HCT116 (cell line): Measurements from ENCODE around the gene OR1L6. TPM values are rescaled to one million over a fixed set of nuclear protein-coding genes. Genes with fewer than 3 reads are reported as not detected.

Source experiments
- ATAC-seq: fragments of 200-7000 bp; cut with Tn5 transposase; 2 replicates; pipeline ENCODE4 v1.9.1; 2020; ENCODE audit warnings: mild to moderate bottlenecking, moderate library complexity
- BruUV-seq: library from RNA; stranded (reverse); fragments of 400-500 nt; replicated peaks from 2 replicates; lab custom pipeline; 2021; lab: Mats Ljungman, UMichigan
- CTCF ChIA-PET: fragments of 300-600 bp; sonication (Branson Sonifier 250); formaldehyde crosslinking; loops from one replicate; lab custom pipeline; 2021; ENCODE audit warnings: antibody characterized with exemption; lab: Charles Lee
- POLR2A ChIA-PET: fragments of 300-600, 350-600 bp; sonication (Branson Sonifier 250); formaldehyde crosslinking; loops from one replicate; lab custom pipeline; 2021; ENCODE audit warnings: antibody characterized with exemption; lab: Charles Lee
- RAD21 ChIA-PET, 2 experiments: fragments of 300-600 bp; sonication (Branson Sonifier 250); formaldehyde crosslinking; loops; one replicate each; lab custom pipeline; 2023; ENCODE audit warnings: low total read pairs in 2 of 2; ENCODE audit not compliant: uncharacterized antibody in 2 of 2, unreplicated experiment in 2 of 2, low non-redundant PET in 1 of 2; lab: Charles Lee
- DNase-seq: peaks from one replicate; pipeline ENCODE4 v3.0.0-alpha.2; 2010; ENCODE audit warnings: low read depth, low spot score
- H2AFZ ChIP-seq: fragments of 200-600 bp; shearing (Covaris generic), sonication (generic); 2 replicates; pipeline ENCODE4 v1.6.1; 2017; ENCODE audit warnings: low read depth, mixed run types, mixed read lengths, antibody characterized with exemption, low read length; ENCODE audit not compliant: poor library complexity, severe bottlenecking
- H3K27ac ChIP-seq: 2 replicates; pipeline ENCODE4 v1.5.1; 2012; ENCODE audit warnings: low read depth, low read length
- H3K27me3 ChIP-seq: fragments of 200-600 bp; sonication (generic); 2 replicates; pipeline ENCODE4 v1.6.1; 2016; ENCODE audit warnings: mixed run types, low read length, mixed read lengths; ENCODE audit not compliant: insufficient read depth
- H3K36me3 ChIP-seq, 2 experiments: fragments of 200-500 bp in 1 of 2; fragments of 200-600 bp in 1 of 2; sonication (Bioruptor generic) in 1 of 2; sonication (generic) in 1 of 2; 2 replicates each; pipeline versions ENCODE4 v1.5.1 to v1.6.1; 2014 to 2016; ENCODE audit warnings: low read length in 2 of 2, inconsistent platforms in 1 of 2, mixed read lengths in 1 of 2, mixed run types in 1 of 2; ENCODE audit not compliant: insufficient read depth in 2 of 2, control insufficient read depth in 1 of 2
- H3K4me1 ChIP-seq, 2 experiments: fragments of 200-600 bp in 1 of 2; sonication (generic) in 1 of 2; 2 replicates each; pipeline versions ENCODE4 v1.5.1 to v1.6.1; 2012 to 2017; ENCODE audit warnings: low read length in 2 of 2, inconsistent platforms in 1 of 2, mild to moderate bottlenecking in 1 of 2, mixed read lengths in 1 of 2, mixed run types in 1 of 2, moderate library complexity in 1 of 2; ENCODE audit not compliant: insufficient read depth in 2 of 2, control insufficient read depth in 1 of 2
- H3K4me2 ChIP-seq: fragments of 200-600 bp; sonication (generic); 2 replicates; pipeline ENCODE4 v1.6.1; 2017; ENCODE audit warnings: mixed run types, low read length, mixed read lengths
- H3K4me3 ChIP-seq, 2 experiments: fragments of 200-600 bp in 1 of 2; sonication (generic) in 1 of 2; replicated peaks in 1 of 2; 2 replicates each; pipeline ENCODE4 v1.5.1; 2011 to 2016; ENCODE audit warnings: low read length in 2 of 2, control low read depth in 1 of 2, low read depth in 1 of 2, mild to moderate bottlenecking in 1 of 2, mixed read lengths in 1 of 2, mixed run types in 1 of 2
- H3K79me2 ChIP-seq: fragments of 200-600 bp; sonication (generic); 2 replicates; pipeline ENCODE4 v1.6.1; 2017; ENCODE audit warnings: mild to moderate bottlenecking, mixed run types, low read length, moderate library complexity, mixed read lengths; ENCODE audit not compliant: insufficient read depth
- H3K9ac ChIP-seq: fragments of 200-600 bp; sonication (generic); 2 replicates; pipeline ENCODE4 v1.6.1; 2016; ENCODE audit warnings: low read length, mixed read lengths
- H3K9me2 ChIP-seq: fragments of 200-600 bp; sonication (generic), shearing (Covaris generic); 2 replicates; pipeline ENCODE4 v1.6.1; 2017; ENCODE audit warnings: mixed run types, mild to moderate bottlenecking, moderate library complexity; ENCODE audit not compliant: insufficient read depth
- H3K9me3 ChIP-seq, 2 experiments: fragments of 200-500 bp in 1 of 2; fragments of 200-600 bp in 1 of 2; sonication (Bioruptor generic) in 1 of 2; sonication (generic) in 1 of 2; 2 replicates each; pipeline ENCODE4 v1.6.1; 2014 to 2017; ENCODE audit warnings: low read length in 2 of 2, mixed read lengths in 2 of 2, inconsistent platforms in 1 of 2, low read depth in 1 of 2, mild to moderate bottlenecking in 1 of 2, mixed run types in 1 of 2, moderate library complexity in 1 of 2; ENCODE audit not compliant: control insufficient read depth in 1 of 2, insufficient read depth in 1 of 2
- H4K20me1 ChIP-seq: fragments of 200-600 bp; sonication (generic), shearing (Covaris generic); 2 replicates; pipeline ENCODE4 v1.6.1; 2017; ENCODE audit warnings: mixed run types, mild to moderate bottlenecking, moderate library complexity; ENCODE audit not compliant: insufficient read depth
- CBX3 ChIP-seq: IDR thresholded peaks from 2 replicates; pipeline ENCODE4 v1.6.1; 2012; ENCODE audit warnings: low read depth
- EGR1 ChIP-seq: IDR thresholded peaks from 2 replicates; pipeline ENCODE4 v1.6.1; 2012; ENCODE audit warnings: low read depth
- ELF1 ChIP-seq: IDR thresholded peaks from 2 replicates; pipeline ENCODE4 v1.6.1; 2012; ENCODE audit warnings: low read depth, borderline replicate concordance
- EZH2phosphoT487 ChIP-seq: fragments of 200-600 bp; IDR thresholded peaks from 2 replicates; pipeline ENCODE4 v1.6.1; 2018; ENCODE audit warnings: antibody characterized with exemption, borderline replicate concordance
- FOSL1 ChIP-seq: IDR thresholded peaks from 2 replicates; pipeline ENCODE4 v1.6.1; 2012; ENCODE audit warnings: low read depth
- JUND ChIP-seq: IDR thresholded peaks from 2 replicates; pipeline ENCODE4 v1.6.1; 2012
- POLR2AphosphoS5 ChIP-seq: IDR thresholded peaks from 2 replicates; pipeline ENCODE4 v1.6.1; 2011; ENCODE audit warnings: mild to moderate bottlenecking, low read depth, low read length, moderate library complexity
- RAD21 ChIP-seq: IDR thresholded peaks from 2 replicates; pipeline ENCODE4 v1.6.1; 2012; ENCODE audit warnings: low read depth, mild to moderate bottlenecking
- YY1 ChIP-seq: IDR thresholded peaks from 2 replicates; pipeline ENCODE4 v1.6.1; 2011; ENCODE audit warnings: low read length, low read depth, moderate library complexity, mild to moderate bottlenecking; ENCODE audit not compliant: insufficient replicate concordance; ENCODE audit errors: extremely low read depth
- ZFX ChIP-seq: fragments of 450-650 bp; IDR thresholded peaks from 2 replicates; pipeline ENCODE4 v1.6.1; 2017
- intact Hi-C: fragments of 100-400 bp; cut with micrococcal nuclease; formaldehyde crosslinking; loops from 2 replicates; pipeline ENCODE4 v1.10.0; 2022
- total RNA-seq: library from RNA; stranded (reverse); gene quantifications from one replicate; pipeline ENCODE4 v1.2.1, GENCODE V29; 2021; ENCODE audit not compliant: unreplicated experiment
- TF ChIP-seq, protein P1 (sequence below): IDR thresholded peaks from 2 replicates; pipeline ENCODE4 v1.6.1; 2012; ENCODE audit warnings: low read depth
- TF ChIP-seq, protein P2 (sequence below): IDR thresholded peaks from 2 replicates; pipeline ENCODE4 v1.6.1; 2012

The OR1L6 gene
- total RNA-seq, 1 experiment from 2014 or later = not detected

GRCh38 chr9:122780026-122780425 lies 37.9 kb downstream of the OR1L6 start:
- H4K20me1 ChIP-seq = no peaks in the 10 kb centered on the region
- no peaks in the 10 kb centered on the region for H3K9me3 ChIP-seq
- H3K27ac ChIP-seq = no peak overlapping the region
- no peak overlapping the region for H3K9ac ChIP-seq
- H3K36me3 ChIP-seq = no peaks in the 10 kb centered on the region
- no peaks in the 10 kb centered on the region for H3K79me2 ChIP-seq
- no peaks in the 10 kb centered on the region for H3K27me3 ChIP-seq
- H3K4me1 ChIP-seq = peaks cover 0 to 17% of the 10 kb centered on the region in 2 experiments; a peak in 2 of 4 replicates
- ChIA-PET RAD21 (no interaction called here), POLR2A (no interaction called here), CTCF (no interaction called here)
- H2AFZ ChIP-seq = no peak overlapping the region
- no peak overlapping the region for H3K4me2 ChIP-seq
- ATAC-seq (0 out of 2 replicates have a peak, but pooled peaks have one; percentile 30), DNase-seq (no peak)
- no peaks in the 10 kb centered on the region for H3K9me2 ChIP-seq
- no peak overlapping the region for H3K4me3 ChIP-seq
- TF ChIP-seq YY1 (no peak), ELF1 (no peak), EZH2phosphoT487 (no peak), EGR1 (no peak), ZFX (no peak), FOSL1 (no peak), POLR2AphosphoS5 (no peak), RAD21 (no peak), JUND (no peak), CBX3 (no peak)
- TF ChIP-seq, protein P1, sequence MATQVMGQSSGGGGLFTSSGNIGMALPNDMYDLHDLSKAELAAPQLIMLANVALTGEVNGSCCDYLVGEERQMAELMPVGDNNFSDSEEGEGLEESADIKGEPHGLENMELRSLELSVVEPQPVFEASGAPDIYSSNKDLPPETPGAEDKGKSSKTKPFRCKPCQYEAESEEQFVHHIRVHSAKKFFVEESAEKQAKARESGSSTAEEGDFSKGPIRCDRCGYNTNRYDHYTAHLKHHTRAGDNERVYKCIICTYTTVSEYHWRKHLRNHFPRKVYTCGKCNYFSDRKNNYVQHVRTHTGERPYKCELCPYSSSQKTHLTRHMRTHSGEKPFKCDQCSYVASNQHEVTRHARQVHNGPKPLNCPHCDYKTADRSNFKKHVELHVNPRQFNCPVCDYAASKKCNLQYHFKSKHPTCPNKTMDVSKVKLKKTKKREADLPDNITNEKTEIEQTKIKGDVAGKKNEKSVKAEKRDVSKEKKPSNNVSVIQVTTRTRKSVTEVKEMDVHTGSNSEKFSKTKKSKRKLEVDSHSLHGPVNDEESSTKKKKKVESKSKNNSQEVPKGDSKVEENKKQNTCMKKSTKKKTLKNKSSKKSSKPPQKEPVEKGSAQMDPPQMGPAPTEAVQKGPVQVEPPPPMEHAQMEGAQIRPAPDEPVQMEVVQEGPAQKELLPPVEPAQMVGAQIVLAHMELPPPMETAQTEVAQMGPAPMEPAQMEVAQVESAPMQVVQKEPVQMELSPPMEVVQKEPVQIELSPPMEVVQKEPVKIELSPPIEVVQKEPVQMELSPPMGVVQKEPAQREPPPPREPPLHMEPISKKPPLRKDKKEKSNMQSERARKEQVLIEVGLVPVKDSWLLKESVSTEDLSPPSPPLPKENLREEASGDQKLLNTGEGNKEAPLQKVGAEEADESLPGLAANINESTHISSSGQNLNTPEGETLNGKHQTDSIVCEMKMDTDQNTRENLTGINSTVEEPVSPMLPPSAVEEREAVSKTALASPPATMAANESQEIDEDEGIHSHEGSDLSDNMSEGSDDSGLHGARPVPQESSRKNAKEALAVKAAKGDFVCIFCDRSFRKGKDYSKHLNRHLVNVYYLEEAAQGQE = no peak
- TF ChIP-seq, protein P2, sequence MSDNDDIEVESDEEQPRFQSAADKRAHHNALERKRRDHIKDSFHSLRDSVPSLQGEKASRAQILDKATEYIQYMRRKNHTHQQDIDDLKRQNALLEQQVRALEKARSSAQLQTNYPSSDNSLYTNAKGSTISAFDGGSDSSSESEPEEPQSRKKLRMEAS = no peak
- BruUV-seq = no TSS peak
- intact Hi-C loops = no loop called here
